Spleen (tissue), 11 donors: ENCODE data around the gene IMPA2. TPM values are rescaled to one million over a fixed set of nuclear protein-coding genes. Genes with fewer than 3 reads are reported as not detected.

Source experiments
- DNase-seq: peaks from one replicate; pipeline ENCODE4 v3.0.0-alpha.2; 2020
- H3K27ac ChIP-seq, 8 donors: fragments of 200-600 bp; sonication (generic) in 7 of 8; 1 replicate in 4 of 8; 2 replicates in 4 of 8; pipeline versions ENCODE4 v1.5.0 to v1.8.0; 2016 to 2021; ENCODE audit warnings: inconsistent platforms in 4 of 8, mild to moderate bottlenecking in 4 of 8, moderate library complexity in 1 of 8
- H3K27me3 ChIP-seq, 7 donors: fragments of 200-600 bp; sonication (generic) in 6 of 7; replicated peaks in 1 of 7; 1 replicate in 4 of 7; 2 replicates in 3 of 7; pipeline versions ENCODE4 v1.5.0 to v1.8.0; 2016 to 2021; ENCODE audit warnings: inconsistent platforms in 3 of 7, mild to moderate bottlenecking in 1 of 7
- H3K36me3 ChIP-seq, 6 donors: fragments of 200-600 bp; sonication (generic) in 5 of 6; 1 replicate in 4 of 6; 2 replicates in 2 of 6; pipeline versions ENCODE4 v1.5.0 to v1.8.0; 2016 to 2021; ENCODE audit warnings: inconsistent platforms in 2 of 6
- H3K4me1 ChIP-seq, 6 donors: fragments of 200-600 bp; sonication (generic) in 5 of 6; 1 replicate in 3 of 6; 2 replicates in 3 of 6; pipeline versions ENCODE4 v1.5.0 to v1.8.0; 2016 to 2021; ENCODE audit warnings: inconsistent platforms in 3 of 6
- H3K4me3 ChIP-seq, 8 donors: fragments of 200-600 bp; sonication (generic) in 7 of 8; 1 replicate in 4 of 8; 2 replicates in 4 of 8; pipeline versions ENCODE4 v1.5.0 to v1.8.0; 2016 to 2021; ENCODE audit warnings: inconsistent platforms in 4 of 8, mild to moderate bottlenecking in 4 of 8, moderate library complexity in 2 of 8
- H3K9me3 ChIP-seq, 8 donors: fragments of 200-600 bp; sonication (generic) in 7 of 8; 1 replicate in 4 of 8; 2 replicates in 4 of 8; pipeline versions ENCODE4 v1.5.0 to v1.8.0; 2016 to 2021; ENCODE audit warnings: inconsistent platforms in 4 of 8
- POLR2A ChIP-seq, 3 donors: fragments of 450-650 bp; IDR thresholded peaks; one replicate each; pipeline ENCODE4 v1.5.1; 2017; ENCODE audit warnings: antibody characterized with exemption in 3 of 3, mild to moderate bottlenecking in 1 of 3
- POLR2AphosphoS5 ChIP-seq, 3 donors: sonication (generic); formaldehyde crosslinking; IDR thresholded peaks; one replicate each; pipeline ENCODE4 v1.5.1; 2017; ENCODE audit warnings: antibody characterized with exemption in 3 of 3
- WGBS, 5 donors: extraction: QIAGEN DNeasy Blood & Tissue Kit in 3 of 5; methylation state at CpG; one replicate each; pipeline versions ENCODE4 v1.1.5 to v1.1.7; 2013 to 2018; 5-methylcytosine and 5-hydroxymethylcytosine counted together
- intact Hi-C: fragments of 100-400 bp; cut with DNase I; formaldehyde crosslinking; loops from one replicate; pipeline ENCODE4 v1.15.0; 2023; ENCODE audit warnings: low total_unique reads
- polyA plus RNA-seq, 3 donors: library from polyadenylated mRNA; stranded (reverse); fragments of 200-250 nt; gene quantifications; one replicate each; pipeline ENCODE4 v1.2.1, GENCODE V29; 2013
- total RNA-seq, 7 donors: library from RNA; depleted of rRNA in 3 of 7; stranded (reverse); fragments of >200 nt in 3 of 7; fragmentation: NEBNext Ultra II Directional in 4 of 7; extraction: Animal tissue kit (Norgen Biotek cat#: 25700) in 4 of 7; gene quantifications; one replicate each; pipeline versions ENCODE4 v1.1.0 to v1.2.1, GENCODE V29; 2016 to 2021
- TF ChIP-seq, protein P1 (sequence below), 11 experiments: fragments of 200-600 bp in 7 of 11; fragments of 450-650 bp in 4 of 11; sonication (generic) in 4 of 11; IDR thresholded peaks in 8 of 11; conservative IDR thresholded peaks in 3 of 11; 1 replicate in 7 of 11; 2 replicates in 4 of 11; pipeline versions ENCODE4 v1.4.0 to v1.8.0; 2016 to 2021; ENCODE audit warnings: antibody characterized with exemption in 11 of 11, inconsistent platforms in 4 of 11, mild to moderate bottlenecking in 1 of 11
- donor health status: healthy with polysubstance abuse.
- donor health status: DM: no; HTN: no; CAD: no; lungs with moderate emphysema.
- donor health status: DM: no; HTN: no; CAD: no.
- donor health status: Bipolar disorder and iron deficiency.
- donor health status: healthy.
- donor health status: DM: no; HTN: no; CAD: no.
- donor health status: DM: yes; HTN: yes; CAD: no.

Gene IMPA2
- total and polyA plus RNA-seq, 10 donors: 11.1 to 60.7 (median 32.9) TPM

DNA sequence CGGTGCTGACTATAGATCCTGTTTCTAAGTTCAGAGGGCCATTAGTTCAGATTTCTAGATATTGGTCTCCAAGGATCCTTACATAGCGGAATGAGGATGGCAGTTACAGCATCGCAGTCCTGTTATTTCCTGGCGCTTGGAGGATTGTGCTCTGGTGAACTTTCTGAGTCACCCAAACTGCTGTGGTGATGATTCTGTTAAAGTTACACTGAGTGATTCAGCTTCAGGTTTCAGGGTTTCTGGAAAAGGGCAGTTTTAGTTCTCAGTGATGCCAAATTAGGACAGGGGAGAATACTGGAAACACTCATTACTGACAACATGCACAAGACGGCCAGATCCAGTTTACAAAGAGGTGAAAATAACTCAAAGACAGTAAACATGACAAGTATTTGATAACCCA, 60.3 kb downstream of the IMPA2 start:
- WGBS, 5 donors: 55 to 77% (median 69%) methylated on average over 5 of the region's 5 CpGs
- Histone ChIP-seq H3K27ac (no peak overlapping the region), H3K4me1 (peaks cover 6 to 16% (median 13%) of the 10 kb centered on the region in 6 donors), H3K4me3 (no peak overlapping the region), H3K9me3 (no peaks in the 10 kb centered on the region), H3K36me3 (no peaks in the 10 kb centered on the region), H3K27me3 (peaks cover 0 to 16% (median 8%) of the 10 kb centered on the region in 7 donors)
- DNase-seq: no peak
- intact Hi-C loops: no loop called here
- TF ChIP-seq, protein P1, sequence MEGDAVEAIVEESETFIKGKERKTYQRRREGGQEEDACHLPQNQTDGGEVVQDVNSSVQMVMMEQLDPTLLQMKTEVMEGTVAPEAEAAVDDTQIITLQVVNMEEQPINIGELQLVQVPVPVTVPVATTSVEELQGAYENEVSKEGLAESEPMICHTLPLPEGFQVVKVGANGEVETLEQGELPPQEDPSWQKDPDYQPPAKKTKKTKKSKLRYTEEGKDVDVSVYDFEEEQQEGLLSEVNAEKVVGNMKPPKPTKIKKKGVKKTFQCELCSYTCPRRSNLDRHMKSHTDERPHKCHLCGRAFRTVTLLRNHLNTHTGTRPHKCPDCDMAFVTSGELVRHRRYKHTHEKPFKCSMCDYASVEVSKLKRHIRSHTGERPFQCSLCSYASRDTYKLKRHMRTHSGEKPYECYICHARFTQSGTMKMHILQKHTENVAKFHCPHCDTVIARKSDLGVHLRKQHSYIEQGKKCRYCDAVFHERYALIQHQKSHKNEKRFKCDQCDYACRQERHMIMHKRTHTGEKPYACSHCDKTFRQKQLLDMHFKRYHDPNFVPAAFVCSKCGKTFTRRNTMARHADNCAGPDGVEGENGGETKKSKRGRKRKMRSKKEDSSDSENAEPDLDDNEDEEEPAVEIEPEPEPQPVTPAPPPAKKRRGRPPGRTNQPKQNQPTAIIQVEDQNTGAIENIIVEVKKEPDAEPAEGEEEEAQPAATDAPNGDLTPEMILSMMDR (IDR thresholded peaks at IDR 0.05 in 8 of 11, conservative IDR thresholded peaks at IDR 0.05 in 3 of 11): no peak
- TF ChIP-seq POLR2A (IDR thresholded peaks at IDR 0.05) (no peak), POLR2AphosphoS5 (IDR thresholded peaks at IDR 0.05) (no peak)

DNA sequence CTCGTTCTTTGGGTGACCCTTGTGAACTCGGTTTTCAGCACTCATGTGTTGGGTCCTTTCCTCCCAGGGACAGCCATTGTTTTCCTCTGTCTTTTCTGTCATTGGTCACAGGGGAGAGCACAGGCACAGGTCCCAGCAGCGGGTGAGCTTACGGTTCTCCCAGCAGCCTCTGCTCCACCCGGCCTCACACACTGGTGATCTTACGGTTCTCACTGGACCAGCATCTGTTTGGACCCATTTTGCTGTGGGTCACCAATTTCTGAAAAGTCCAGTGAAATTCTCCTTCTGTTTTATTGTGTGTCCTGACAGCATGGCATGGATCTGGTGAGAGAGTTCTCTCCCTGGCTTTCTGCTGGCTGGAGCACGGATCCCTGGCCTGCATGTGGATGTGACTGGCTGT, 62.5 kb downstream of the IMPA2 start:
- Histone ChIP-seq H3K27me3 (peaks cover 0 to 5% (median under 1%) of the 10 kb centered on the region in 7 donors), H3K4me3 (no peak overlapping the region), H3K4me1 (peaks cover under 1 to 10% (median 7%) of the 10 kb centered on the region in 6 donors), H3K27ac (no peak overlapping the region), H3K9me3 (no peaks in the 10 kb centered on the region), H3K36me3 (no peaks in the 10 kb centered on the region)
- intact Hi-C loops: no loop called here
- TF ChIP-seq, protein P1 (IDR thresholded peaks at IDR 0.05 in 8 of 11, conservative IDR thresholded peaks at IDR 0.05 in 3 of 11): no peak
- WGBS, 5 donors: 67 to 87% (median 78%) methylated on average over 7 of the region's 7 CpGs
- DNase-seq: no peak

DNA sequence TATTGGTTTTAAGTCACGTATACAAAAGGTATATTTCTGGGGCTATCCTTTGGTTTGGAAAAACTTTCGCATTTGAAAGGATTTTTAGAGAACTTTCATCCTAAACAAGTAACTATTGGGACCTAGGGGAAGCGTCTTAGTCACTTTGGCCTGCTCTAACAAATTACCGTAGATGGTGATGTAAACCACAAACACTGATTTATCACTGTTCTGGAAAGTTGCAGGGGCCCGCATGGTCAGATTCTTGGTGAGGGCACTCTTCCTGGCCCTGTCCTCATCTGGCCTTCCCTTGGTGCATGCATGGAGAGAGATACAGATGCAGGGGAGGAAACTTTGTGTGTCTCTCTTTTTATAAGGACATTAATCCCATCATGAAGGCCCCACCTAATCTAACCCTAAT, 63.3 kb downstream of the IMPA2 start:
- Histone ChIP-seq H3K9me3 (no peaks in the 10 kb centered on the region), H3K27ac (no peak overlapping the region), H3K4me1 (peaks cover 0 to 13% (median 8%) of the 10 kb centered on the region in 6 donors), H3K36me3 (no peaks in the 10 kb centered on the region), H3K27me3 (no peaks in the 10 kb centered on the region), H3K4me3 (no peak overlapping the region)
- 70 to 92% (median 76%) methylated on average over 5 of the region's 5 CpGs for WGBS, 5 donors
- DNase-seq: no peak
- no peak for TF ChIP-seq POLR2A (IDR thresholded peaks at IDR 0.05)
- TF ChIP-seq POLR2AphosphoS5 (IDR thresholded peaks at IDR 0.05): no peak
- TF ChIP-seq, protein P1 (IDR thresholded peaks at IDR 0.05 in 8 of 11, conservative IDR thresholded peaks at IDR 0.05 in 3 of 11): no peak
- intact Hi-C loops: no loop called here

DNA sequence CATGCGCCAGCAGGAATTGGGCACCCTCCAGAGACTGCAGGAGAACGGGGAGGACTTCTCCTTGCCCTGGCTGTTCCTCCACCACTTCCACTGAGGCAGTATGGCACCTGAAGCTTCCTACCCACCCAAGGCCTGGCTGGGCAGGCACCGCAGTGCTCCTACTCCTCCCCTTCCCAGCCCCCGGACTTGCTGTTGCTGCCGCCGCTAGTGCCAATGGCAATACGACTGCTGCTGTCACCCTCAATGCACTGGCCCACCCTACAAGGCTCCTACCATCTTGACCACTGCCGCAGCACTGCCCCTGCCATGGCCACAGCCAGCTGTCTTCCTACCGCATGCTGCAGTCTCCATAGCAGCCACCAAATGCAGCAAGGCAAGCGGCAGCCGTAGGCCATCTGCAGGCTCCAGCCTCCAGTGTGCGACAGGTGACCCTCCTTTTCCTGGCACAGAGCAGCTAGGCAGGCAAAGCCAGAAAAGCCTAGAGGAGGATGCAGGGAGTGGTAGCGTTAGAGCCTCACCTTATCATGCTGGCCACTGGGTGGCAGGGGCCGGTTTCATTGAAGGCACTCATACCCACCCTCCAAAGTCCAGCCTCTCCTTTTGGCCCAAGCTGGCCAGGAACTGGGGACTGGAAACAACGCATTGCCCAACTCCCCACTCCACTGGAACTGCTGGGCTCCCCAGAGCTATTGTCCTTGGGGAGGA, 64.9 kb downstream of the IMPA2 start:
- Histone ChIP-seq H3K9me3 (no peaks in the 10 kb centered on the region), H3K27me3 (no peaks in the 10 kb centered on the region), H3K36me3 (no peaks in the 10 kb centered on the region), H3K27ac (no peak overlapping the region), H3K4me3 (no peak overlapping the region), H3K4me1 (peaks cover 2 to 28% (median 20%) of the 10 kb centered on the region in 6 donors)
- intact Hi-C loops: no loop called here
- DNase-seq: no peak
- WGBS, 5 donors: 69 to 95% (median 84%) methylated on average over 14 to 15 of the region's 15 CpGs
- TF ChIP-seq POLR2AphosphoS5 (IDR thresholded peaks at IDR 0.05) (no peak), POLR2A (IDR thresholded peaks at IDR 0.05) (no peak)
- TF ChIP-seq, protein P1 (IDR thresholded peaks at IDR 0.05 in 8 of 11, conservative IDR thresholded peaks at IDR 0.05 in 3 of 11): no peak
